GM21526 (cell line): ENCODE data around the gene PGPEP1.
A peak's percentile ranks its signal among the peaks of the same experiment; 100 is the strongest.
"Not testable (repeated sequence)": the region's sequence is repeated elsewhere in the genome, so short reads cannot be mapped to it uniquely, and the experiment has no call there.

Source experiments
- ATAC-seq: cut with Tn5 transposase; IDR thresholded peaks from one replicate; pipeline ENCODE4 v1.9.1; 2021; ENCODE audit warnings: moderate library complexity; ENCODE audit not compliant: unreplicated experiment, low FRiP score

Gene PGPEP1

DNA sequence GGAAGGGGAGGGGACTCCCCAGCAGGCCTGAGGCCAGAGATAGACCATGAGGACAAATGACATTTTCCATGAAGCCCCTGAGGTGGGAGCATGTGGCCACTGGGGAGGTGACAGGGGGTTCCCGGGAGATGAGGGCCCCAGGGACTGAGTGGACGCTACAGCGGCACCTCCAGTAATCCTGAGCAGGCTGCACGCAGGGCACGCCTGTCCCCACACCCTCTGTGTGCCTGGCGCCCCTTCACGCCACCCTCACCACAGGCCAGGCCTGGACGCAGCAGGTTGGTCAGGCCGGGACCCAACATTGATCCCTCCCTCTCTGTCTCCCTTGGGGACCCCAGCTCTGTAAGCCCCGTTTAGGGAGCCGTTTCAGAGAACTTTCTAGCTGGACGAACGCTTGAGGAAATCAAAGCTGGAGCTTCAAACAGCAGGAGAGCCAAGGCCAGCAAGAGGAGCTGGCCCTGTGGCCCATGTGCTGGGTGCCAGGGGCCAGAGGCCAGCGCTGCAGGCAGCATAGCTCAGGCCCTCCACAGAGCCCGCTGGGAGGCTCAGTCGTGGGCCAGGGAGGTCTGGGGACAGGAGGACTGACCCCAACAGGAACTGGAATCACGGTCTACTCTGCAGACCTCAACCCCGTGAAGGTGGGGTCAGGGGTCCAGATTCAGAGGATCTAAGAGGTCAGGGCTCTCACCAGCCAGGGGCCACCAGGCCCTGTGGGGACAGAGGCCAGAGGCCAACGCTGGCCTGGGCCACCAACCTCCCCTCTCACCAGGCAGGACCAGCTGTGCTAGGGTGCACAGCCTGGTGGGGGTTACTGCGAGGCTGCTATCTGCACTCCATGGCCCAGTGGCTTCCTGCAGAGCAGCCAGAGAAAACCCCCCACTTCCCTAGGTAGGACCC lies 32.1 kb upstream of the PGPEP1 start:
- ATAC-seq: no peak

DNA sequence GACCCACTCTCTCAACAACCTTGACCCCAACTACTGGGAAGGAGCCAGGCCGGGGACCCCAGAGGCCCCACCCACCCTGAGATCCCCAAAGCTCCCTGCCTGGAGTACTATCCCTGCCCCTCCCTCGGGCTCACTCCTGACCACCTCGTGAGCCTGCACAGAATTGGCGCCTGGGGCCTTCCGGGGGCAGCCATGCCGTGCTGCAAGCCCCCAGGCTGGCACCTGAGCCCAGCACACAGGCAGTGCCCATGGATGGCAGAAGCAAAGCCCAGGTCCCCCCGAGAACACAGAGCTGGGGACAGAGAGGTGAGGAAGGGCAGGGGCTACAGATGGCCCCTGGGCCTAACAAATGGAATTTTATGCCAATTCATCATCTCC lies 31.5 kb upstream of the PGPEP1 start:
- ATAC-seq: no peak

DNA sequence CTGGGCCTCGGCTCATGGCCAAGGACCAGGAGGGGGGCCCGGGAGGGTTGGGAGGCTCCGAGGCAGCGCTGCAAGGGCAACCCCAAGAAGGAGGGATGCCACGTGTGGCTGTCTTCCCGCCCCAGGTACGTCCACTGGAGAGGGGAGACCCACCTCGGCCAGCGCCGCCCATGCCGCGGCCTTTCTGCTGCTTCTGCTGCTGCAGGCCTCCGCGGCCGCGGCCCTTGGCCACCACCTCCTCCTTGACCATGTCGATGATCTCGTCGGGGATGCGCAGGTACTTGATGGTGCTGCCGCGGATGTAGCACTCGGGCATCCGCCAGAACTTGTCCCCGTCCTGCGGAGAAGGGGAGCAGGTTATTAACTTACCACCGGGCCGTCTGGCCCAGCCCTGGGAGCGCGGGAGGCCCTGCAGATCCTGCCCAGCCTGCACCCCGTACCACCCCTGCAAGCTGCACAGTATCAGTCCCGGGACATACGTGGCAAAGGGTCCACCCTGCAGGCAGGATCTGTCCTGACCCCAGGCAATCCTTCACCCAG lies 30.8 kb upstream of the PGPEP1 start:
- ATAC-seq: no peak

GRCh38 chr19:18310118-18310909 lies 30.1 kb upstream of the PGPEP1 start:
- no peak for ATAC-seq

DNA sequence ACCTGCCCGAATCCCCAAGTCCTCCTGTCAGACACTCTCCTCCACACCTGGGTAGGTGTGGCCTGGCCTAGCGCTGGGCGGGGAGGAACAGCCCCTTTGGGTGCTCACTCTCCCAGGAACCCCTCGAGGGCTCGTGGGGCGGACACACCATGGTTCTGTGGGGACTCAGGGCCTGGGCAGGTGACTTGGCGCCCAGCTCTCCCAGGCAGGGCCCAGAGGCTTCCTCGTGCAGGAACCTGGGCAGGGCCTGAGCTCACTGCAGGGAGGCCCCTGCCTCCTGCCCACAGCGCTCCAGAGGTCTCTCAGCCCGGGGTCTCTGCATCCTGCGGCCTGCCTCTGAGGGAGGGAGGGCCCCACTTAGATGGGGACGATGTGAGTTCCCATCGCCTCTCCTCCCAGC lies 29.4 kb upstream of the PGPEP1 start:
- ATAC-seq: no peak

DNA sequence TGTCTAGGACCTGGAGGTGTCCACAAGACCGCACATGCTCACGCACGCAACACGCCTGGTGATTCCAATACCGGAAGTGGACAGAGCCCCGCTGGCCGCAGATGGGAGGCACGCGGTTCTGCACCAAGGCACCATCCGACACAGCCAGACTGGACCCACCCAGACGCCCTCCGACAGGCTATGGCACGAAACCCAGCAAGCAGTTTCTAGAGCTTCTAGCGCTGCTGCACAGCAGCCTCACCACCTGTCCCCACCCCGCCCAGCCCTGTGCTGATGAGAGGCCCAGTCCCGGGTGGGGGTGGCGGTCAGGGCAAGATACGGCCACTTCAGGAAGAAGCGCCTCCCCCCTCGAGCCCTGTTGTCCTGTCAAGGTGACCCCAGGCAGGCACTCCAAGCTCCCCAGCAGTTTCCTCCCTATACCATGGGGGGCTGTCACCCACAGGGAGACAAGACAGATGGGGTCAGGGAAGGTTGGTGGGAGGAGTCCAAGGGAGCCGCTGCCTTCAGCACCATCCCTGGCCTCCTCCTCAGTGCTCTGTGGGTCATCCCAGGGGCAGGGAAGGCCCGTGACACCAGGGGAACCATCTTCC lies 28.8 kb upstream of the PGPEP1 start:
- ATAC-seq: no peak

DNA sequence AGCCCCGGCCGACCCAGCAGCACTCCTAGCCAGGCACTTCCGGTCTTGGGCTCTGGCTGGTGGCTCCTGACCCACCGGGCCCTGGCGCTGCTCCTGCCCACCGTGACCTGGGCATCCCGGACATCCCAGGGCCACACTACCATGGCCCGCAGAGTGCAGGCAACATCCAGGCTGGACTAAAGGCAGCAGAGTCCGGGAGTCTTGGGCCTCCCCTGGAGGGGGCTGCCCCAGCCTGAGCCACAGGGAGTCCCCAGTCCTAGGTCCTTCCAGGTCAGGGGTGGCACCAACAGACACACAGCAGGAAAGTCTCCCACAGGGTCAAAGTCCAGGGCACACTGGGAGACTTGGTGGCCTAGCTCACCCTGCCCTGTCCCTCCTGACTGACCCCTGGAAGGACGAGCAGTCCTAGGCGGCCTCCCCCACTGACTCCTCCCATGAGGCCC lies 28.3 kb upstream of the PGPEP1 start:
- ATAC-seq: no peak

- no peak for ATAC-seq
These were observed 27.0 kb upstream of the PGPEP1 start for GRCh38 chr19:18313398-18313797.

DNA sequence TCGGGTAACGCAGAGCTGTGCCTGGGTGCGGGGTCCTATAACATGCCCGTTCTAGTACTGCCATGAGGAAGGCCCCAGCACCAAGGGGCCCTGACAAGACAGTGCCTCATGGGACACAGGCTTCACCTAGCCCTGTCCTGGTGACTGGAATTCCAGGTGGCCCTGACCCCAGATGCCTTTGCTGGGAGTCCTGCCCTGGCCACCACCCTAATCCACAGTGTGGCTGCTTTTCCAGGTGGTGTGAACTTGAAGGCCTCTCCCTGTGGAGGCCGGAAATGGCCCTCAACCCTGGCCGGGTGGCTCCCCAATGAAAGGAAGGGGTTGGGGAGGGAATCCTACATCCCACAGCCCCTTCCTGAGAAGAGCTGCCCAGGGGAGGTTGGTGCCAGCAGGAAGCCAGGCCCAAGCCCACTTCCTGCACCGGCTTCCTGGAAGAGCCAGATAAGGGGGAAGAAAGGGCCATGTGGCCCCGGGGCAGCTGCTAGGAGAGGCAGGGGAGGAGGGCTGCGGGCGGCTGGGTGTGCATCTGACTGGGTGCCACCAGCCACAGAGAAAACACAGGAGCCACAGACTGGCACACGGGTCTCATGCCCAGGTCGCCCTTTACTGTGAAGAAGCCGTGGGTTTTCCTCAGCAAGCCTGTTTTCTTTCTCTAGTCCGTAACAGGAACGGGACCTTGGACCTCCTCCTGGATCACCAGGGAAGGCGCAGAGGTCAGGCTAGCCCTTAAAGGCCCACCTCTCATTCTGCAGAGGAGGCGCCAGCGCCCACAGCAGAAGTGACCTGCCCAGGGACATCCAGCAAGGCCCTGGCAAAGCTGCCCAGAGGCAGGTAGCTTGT lies 22.2 kb upstream of the PGPEP1 start:
- no peak for ATAC-seq

DNA sequence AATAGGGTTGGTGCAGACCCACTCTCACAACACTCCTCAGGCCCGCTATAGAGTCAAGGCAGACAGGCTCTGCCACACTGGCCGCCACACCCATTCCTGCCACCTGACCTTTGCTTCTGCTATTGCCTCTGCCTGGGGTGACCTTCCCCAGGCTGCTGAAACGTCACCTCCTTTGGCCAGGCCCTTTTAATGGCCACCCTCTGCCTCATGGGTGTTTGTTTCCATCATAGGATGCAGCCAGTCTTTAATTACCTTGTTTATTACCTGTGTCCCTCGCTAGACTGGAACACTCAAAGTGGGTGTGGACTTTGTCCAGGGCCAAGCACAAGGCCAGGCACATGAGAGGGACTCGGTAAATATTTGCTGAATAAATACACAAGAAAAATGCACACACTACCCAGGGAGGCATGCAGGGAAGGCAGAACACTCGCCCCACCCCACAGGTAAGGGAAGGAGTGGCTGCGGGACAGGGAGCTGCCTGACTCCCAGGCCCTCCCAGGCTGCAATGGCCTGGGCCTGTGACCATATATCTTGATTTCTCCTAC lies 20.7 kb upstream of the PGPEP1 start:
- no peak for ATAC-seq

GRCh38 chr19:18320865-18321733 lies 19.3 kb upstream of the PGPEP1 start:
- ATAC-seq: no peak

DNA sequence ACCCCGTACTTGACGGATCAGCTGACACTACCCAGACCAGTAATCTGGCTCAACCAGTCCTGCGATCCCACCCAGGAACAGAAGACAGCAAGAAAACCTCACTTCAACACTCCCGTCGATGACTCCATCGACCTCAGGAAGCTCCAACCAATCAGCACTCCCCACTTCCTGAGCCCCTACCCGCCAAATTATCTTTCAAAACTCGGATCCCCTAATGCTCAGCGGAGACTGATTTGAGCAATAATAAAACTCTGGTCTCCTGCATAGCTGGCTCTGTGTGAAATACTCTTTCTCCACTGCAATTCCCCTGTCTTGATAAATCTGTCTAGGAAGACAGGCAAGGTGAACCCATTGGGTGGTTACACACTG lies 18.7 kb upstream of the PGPEP1 start:
- ATAC-seq: no peak

DNA sequence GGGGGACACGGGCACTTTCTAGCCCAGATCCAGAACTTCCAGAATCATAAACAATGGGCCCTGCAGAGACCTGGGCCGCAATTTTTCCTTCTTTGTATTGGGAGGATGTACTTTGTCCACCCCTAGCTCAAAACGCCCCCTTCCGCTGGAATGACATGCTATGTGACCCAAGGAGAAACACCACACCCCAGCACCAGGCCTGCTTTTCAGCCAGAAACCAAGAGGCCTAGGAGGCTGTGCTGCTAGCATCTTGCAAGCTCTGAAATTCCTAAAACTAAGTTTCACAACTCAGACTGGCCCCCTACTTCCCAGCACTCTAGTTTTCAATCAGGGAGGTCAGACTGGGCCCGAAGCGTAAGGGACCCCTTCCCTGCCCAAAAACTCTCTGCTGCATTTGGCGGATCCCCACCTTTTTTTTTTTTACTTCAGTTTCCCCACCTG lies 18.1 kb upstream of the PGPEP1 start:
- no peak for ATAC-seq

- ATAC-seq: peak; percentile 79
These were observed 17.5 kb upstream of the PGPEP1 start, which contains the start of gene LSM4 for GRCh38 chr19:18322759-18323460. TSS of gene LSM4 (minus strand) at chr19:18323076. CDS start at chr19:18323020, 56 bp downstream.

GRCh38 chr19:18324373-18324731 lies 16.0 kb upstream of the PGPEP1 start:
- not testable (repeated sequence) for ATAC-seq

DNA sequence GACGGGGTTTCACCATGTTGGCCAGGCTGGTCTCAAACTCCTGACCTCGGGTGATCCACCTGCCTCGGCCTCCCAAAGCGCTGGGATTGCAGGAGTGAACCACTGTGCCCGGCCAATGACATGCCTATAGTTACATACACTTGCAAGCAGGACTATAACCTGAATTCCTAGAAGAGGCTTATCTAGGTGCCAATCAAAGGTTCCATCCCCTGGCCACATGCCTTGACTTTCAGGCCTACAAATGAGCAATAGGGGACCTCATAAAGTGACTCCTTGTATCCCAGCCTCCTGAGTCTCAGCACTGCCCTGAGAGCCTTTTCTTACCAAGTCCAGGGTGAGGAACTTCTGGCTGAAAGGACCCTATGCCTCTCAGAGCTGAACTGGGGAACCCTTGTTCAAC lies 13.6 kb upstream of the PGPEP1 start:
- ATAC-seq: no peak

- ATAC-seq: peak; percentile 65
These were observed 11.9 kb upstream of the PGPEP1 start for GRCh38 chr19:18328340-18329034.

- no peak for ATAC-seq
These were observed 11.4 kb upstream of the PGPEP1 start for GRCh38 chr19:18329035-18329376.
